ENCODE results near the gene SCAPER. TPM values are rescaled to one million over a fixed set of nuclear protein-coding genes. Genes with fewer than 3 reads are reported as not detected.

Gene SCAPER
- total RNA-seq, 1 experiment from 2014 or later: 7.4 TPM

DNA sequence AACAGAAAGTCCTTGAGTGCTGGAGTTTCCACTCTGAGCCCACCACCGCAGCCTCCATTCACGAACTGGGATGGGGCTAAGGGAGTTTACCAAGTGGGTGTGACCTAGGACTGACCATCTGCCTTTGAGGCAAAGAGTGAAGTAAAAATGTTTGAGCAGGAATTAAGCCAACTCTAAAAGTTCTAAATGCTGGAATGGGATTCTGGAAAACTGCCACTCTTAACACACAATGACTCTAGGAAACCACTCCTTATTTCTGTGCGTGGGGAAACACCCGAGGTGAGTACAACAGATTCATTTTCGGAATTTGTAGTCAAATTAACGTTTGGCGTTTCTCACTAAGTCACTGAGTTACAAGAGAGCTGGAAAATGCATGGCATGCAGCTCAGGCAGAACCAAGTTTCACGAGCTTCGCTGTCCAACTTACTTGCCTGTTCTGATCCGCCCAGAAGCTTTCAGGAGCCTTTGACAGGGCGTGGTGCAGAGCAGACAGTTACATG lies 537.0 kb downstream of the SCAPER start:
- no peak overlapping the region for H2AFZ ChIP-seq (ENCODE audit: low read length)
- H3K27me3 Mint-ChIP-seq (ENCODE audit: low read depth): peaks cover 1% of the 10 kb centered on the region; the same call in 1 of the 2 replicates
- no peak overlapping the region for H2BK5ac ChIP-seq (ENCODE audit: insufficient read length, low read length)
- H4K20me1 ChIP-seq (ENCODE audit: control insufficient read depth, insufficient read depth, insufficient read length): no peaks in the 10 kb centered on the region
- no peak overlapping the region for H3K27ac ChIP-seq (ENCODE audit: insufficient read length, low read depth, low read length)
- H2AK5ac ChIP-seq (ENCODE audit: insufficient read length, low read length): no peak overlapping the region
- no peak overlapping the region for H4K8ac ChIP-seq (replicated peaks; ENCODE audit: insufficient read length, low read depth, low read length)
- H3K79me2 ChIP-seq (ENCODE audit: insufficient read depth, low read length): no peaks in the 10 kb centered on the region
- DNase-seq: no peak
- no peaks in the 10 kb centered on the region for H3K23me2 ChIP-seq (ENCODE audit: insufficient read length, low read depth, low read length, poor library complexity, severe bottlenecking)
- H3T11ph ChIP-seq (ENCODE audit: low read length): no peak overlapping the region
- no peak overlapping the region for H2BK120ac ChIP-seq (ENCODE audit: low read depth, low read length, poor library complexity, severe bottlenecking)
- no peak overlapping the region for H3K27ac Mint-ChIP-seq
- WGBS (ENCODE audit: extremely low coverage, insufficient read length, low lambda C conversion rate): no CpG with 5 or more reads among the region's 11 CpGs
- H2BK15ac ChIP-seq (ENCODE audit: low read depth, low read length): no peak overlapping the region
- no peaks in the 10 kb centered on the region for H3K79me1 ChIP-seq (ENCODE audit: insufficient read depth, low read depth, low read length, poor library complexity, severe bottlenecking)
- no peak overlapping the region for H4K5ac ChIP-seq (ENCODE audit: insufficient read length, low read depth, low read length)
- H3K4me1 Mint-ChIP-seq: no peaks in the 10 kb centered on the region
- no peaks in the 10 kb centered on the region for H3K9me3 ChIP-seq (ENCODE audit: control insufficient read depth, low read depth, low read length)
- TF ChIP-seq, protein P1, sequence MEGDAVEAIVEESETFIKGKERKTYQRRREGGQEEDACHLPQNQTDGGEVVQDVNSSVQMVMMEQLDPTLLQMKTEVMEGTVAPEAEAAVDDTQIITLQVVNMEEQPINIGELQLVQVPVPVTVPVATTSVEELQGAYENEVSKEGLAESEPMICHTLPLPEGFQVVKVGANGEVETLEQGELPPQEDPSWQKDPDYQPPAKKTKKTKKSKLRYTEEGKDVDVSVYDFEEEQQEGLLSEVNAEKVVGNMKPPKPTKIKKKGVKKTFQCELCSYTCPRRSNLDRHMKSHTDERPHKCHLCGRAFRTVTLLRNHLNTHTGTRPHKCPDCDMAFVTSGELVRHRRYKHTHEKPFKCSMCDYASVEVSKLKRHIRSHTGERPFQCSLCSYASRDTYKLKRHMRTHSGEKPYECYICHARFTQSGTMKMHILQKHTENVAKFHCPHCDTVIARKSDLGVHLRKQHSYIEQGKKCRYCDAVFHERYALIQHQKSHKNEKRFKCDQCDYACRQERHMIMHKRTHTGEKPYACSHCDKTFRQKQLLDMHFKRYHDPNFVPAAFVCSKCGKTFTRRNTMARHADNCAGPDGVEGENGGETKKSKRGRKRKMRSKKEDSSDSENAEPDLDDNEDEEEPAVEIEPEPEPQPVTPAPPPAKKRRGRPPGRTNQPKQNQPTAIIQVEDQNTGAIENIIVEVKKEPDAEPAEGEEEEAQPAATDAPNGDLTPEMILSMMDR (conservative IDR thresholded peaks at IDR 0.05): no peak
- H3K23ac ChIP-seq (ENCODE audit: insufficient read length, low read depth, low read length): no peak overlapping the region
- H3K27me3 ChIP-seq (ENCODE audit: insufficient read depth, low read length): no peaks in the 10 kb centered on the region
- no peak overlapping the region for H3K18ac ChIP-seq (ENCODE audit: insufficient read length, low read depth, low read length)
- H3K14ac ChIP-seq (ENCODE audit: insufficient read depth, low read length): no peak overlapping the region
- H2BK20ac ChIP-seq (ENCODE audit: low read depth, low read length, poor library complexity, severe bottlenecking): no peak overlapping the region
- H3K9me3 Mint-ChIP-seq: no peaks in the 10 kb centered on the region
- no peak overlapping the region for H3K9ac ChIP-seq (ENCODE audit: extremely low read depth, insufficient read length, low read length)
- H2BK12ac ChIP-seq (ENCODE audit: insufficient read length, low read depth, low read length): no peak overlapping the region
- H3K4me2 ChIP-seq (ENCODE audit: insufficient read depth, insufficient read length, low read length): no peak overlapping the region
- H3K56ac ChIP-seq (ENCODE audit: insufficient read length, low read depth, low read length): no peak overlapping the region
- no peaks in the 10 kb centered on the region for H3K36me3 Mint-ChIP-seq (ENCODE audit: insufficient read depth in 1 of 3, low read depth in 3 of 3)
- H3K4me3 Mint-ChIP-seq: no peak overlapping the region
- no peak overlapping the region for H3K4ac ChIP-seq (ENCODE audit: low read depth, low read length)
- H4K91ac ChIP-seq (ENCODE audit: insufficient read length, low read depth, low read length): no peak overlapping the region
- H3K4me1 ChIP-seq (ENCODE audit: insufficient read depth, low read length): no peaks in the 10 kb centered on the region

Measured in H9 (cell line).